Lower leg skin (tissue), 4 donors: ENCODE measurements around the gene THSD4. TPM values are rescaled to one million over a fixed set of nuclear protein-coding genes. Genes with fewer than 3 reads are reported as not detected.

Experiments
- DNase-seq, 2 donors: peaks; one replicate each; pipeline ENCODE4 v3.0.0-alpha.2; 2019; ENCODE audit warnings: low spot score in 2 of 2
- H3K4me3 ChIP-seq: fragments of 200-600 bp; sonication (generic); 2 replicates; pipeline ENCODE4 v1.5.1; 2017; ENCODE audit warnings: mild to moderate bottlenecking, low read depth; ENCODE audit not compliant: poor library complexity, severe bottlenecking
- POLR2A ChIP-seq, 2 donors: fragments of 450-650 bp; IDR thresholded peaks; one replicate each; pipeline ENCODE4 v1.6.1; 2016 to 2017; ENCODE audit warnings: antibody characterized with exemption in 2 of 2, mild to moderate bottlenecking in 1 of 2, moderate library complexity in 1 of 2
- WGBS, 2 donors: methylation state at CpG; one replicate each; pipeline ENCODE4 v1.1.5; 2018; 5-methylcytosine and 5-hydroxymethylcytosine counted together
- intact Hi-C: fragments of 100-400 bp; cut with DNase I; formaldehyde crosslinking; loops from one replicate; pipeline ENCODE4 v1.15.0; 2023; ENCODE audit warnings: low total_unique reads
- total RNA-seq, 4 donors: library from RNA; depleted of rRNA; stranded (reverse); fragments of >200 nt; gene quantifications; one replicate each; pipeline ENCODE4 v1.1.0, GENCODE V29; 2016
- TF ChIP-seq, protein P1 (sequence below), 3 donors: fragments of 450-650 bp; IDR thresholded peaks; one replicate each; pipeline ENCODE4 v1.5.1; 2016; ENCODE audit warnings: antibody characterized with exemption in 3 of 3, mild to moderate bottlenecking in 3 of 3, moderate library complexity in 2 of 3

Gene THSD4
- total RNA-seq, 4 donors from 2014 or later = 9.3 to 39.2 (median 32.8) TPM

DNA sequence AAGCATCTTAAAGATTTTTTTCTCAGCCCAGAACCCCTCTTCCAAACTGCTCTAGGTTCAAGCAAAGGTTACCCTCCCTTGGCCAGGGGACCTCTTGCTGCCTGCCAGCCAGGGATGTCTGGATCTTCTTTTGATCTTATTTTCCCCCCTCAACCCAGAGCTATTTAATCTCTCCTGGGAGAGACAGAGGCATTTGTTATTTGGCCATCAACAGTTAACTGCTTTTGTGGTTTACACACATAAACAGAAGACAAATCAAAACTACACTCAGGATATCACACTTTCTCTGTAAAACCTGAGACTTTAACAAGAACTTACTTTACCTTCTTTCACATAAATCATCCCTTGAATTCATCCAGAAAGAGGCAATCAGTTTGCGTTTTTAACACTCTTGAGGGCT, 272.5 kb downstream of the THSD4 start:
- WGBS, 2 donors = 78 to 94% methylated on average over 1 of the region's 1 CpG
- TF ChIP-seq POLR2A (IDR thresholded peaks at IDR 0.05) = no peak
- TF ChIP-seq, protein P1, sequence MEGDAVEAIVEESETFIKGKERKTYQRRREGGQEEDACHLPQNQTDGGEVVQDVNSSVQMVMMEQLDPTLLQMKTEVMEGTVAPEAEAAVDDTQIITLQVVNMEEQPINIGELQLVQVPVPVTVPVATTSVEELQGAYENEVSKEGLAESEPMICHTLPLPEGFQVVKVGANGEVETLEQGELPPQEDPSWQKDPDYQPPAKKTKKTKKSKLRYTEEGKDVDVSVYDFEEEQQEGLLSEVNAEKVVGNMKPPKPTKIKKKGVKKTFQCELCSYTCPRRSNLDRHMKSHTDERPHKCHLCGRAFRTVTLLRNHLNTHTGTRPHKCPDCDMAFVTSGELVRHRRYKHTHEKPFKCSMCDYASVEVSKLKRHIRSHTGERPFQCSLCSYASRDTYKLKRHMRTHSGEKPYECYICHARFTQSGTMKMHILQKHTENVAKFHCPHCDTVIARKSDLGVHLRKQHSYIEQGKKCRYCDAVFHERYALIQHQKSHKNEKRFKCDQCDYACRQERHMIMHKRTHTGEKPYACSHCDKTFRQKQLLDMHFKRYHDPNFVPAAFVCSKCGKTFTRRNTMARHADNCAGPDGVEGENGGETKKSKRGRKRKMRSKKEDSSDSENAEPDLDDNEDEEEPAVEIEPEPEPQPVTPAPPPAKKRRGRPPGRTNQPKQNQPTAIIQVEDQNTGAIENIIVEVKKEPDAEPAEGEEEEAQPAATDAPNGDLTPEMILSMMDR (IDR thresholded peaks at IDR 0.05) = no peak
- intact Hi-C loops = loop anchor here (10.0 kb wide), 1 partner anchor 47 kb away; no protein-coding TSS in a partner anchor
- no peak overlapping the region for H3K4me3 ChIP-seq
- DNase-seq = no peak

DNA sequence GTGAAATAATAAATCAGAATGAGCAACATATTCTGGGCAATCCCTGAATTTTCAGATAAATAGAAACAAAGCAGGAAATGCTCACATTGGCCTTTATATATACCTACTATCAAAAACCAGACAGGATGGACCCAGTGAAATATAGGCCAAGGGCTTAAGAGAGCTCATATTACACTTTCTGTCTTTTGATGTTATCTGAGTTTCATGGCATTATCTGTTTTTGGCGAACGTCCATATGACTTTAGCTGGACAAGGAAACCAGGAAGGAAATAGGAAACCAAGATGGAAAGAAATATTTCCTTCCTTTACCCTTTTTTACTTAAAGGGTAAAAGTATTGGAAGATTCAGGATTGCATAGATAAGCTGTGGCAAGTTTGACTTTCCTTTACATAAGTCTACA, 274.8 kb downstream of the THSD4 start:
- intact Hi-C loops = no loop called here
- TF ChIP-seq POLR2A (IDR thresholded peaks at IDR 0.05) = no peak
- TF ChIP-seq, protein P1 (IDR thresholded peaks at IDR 0.05) = no peak
- WGBS, 2 donors = 61 to 72% methylated on average over 2 of the region's 2 CpGs
- no peak for DNase-seq
- H3K4me3 ChIP-seq = no peak overlapping the region

DNA sequence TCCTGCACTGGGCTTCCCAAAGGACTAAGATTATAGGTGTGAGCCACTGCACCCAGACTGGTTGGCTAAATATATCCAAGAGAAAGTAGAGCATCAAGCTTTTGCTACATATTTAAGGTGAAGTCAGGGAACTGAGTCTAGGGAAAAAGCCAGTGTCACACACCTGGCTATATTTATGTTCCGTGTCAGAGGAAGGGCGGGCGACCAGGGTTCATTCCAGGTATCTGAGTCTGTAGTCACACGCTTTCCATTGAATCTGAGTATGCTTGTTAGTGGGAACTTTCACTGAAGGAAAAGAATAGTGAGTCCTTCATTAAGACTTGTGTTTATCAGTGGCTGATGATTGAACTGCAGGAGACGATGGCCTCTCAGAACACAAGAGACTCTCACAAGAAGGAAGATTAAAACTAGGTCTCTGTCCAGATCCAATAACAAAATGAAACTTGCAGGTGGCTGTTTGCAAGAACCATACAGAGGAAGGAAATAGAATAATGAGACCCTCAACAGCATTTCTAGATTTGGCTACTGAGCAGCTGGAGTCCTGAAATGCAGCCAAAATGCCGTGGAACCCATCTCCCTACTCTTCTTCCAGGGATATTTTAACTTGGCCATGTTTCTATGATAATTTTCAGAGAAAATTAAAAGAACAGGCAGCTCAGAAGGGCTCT, 276.3 kb downstream of the THSD4 start:
- DNase-seq = no peak
- intact Hi-C loops = no loop called here
- H3K4me3 ChIP-seq = no peak overlapping the region
- TF ChIP-seq, protein P1 (IDR thresholded peaks at IDR 0.05) = no peak
- TF ChIP-seq POLR2A (IDR thresholded peaks at IDR 0.05) = no peak
- WGBS, 2 donors = 76 to 78% methylated on average over 6 of the region's 6 CpGs

DNA sequence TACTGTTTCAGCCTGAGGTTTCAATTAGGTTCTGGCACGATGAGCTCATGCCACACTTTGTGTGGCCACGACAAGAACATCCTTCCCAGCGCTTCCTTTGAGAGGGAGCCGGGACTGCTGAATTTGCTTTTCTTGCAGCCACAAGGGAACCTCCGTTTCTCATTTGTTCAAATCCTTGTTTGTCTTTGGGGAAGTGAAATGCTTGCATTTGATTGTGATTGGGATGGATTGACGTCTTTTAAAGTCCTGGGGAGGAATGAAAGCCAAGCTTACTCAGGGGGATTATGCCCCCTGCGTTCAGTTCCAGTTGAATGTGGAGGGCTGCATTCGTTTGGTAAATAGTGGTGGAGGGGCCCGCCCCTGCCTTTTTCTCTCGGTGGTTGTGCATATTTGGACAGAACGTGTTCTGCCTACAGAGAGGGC, 277.6 kb downstream of the THSD4 start:
- 69 to 72% methylated on average over 11 of the region's 11 CpGs for WGBS, 2 donors
- intact Hi-C loops = no loop called here
- H3K4me3 ChIP-seq = no peak overlapping the region
- no peak for DNase-seq
- TF ChIP-seq, protein P1 (IDR thresholded peaks at IDR 0.05) = no peak
- no peak for TF ChIP-seq POLR2A (IDR thresholded peaks at IDR 0.05)

DNA sequence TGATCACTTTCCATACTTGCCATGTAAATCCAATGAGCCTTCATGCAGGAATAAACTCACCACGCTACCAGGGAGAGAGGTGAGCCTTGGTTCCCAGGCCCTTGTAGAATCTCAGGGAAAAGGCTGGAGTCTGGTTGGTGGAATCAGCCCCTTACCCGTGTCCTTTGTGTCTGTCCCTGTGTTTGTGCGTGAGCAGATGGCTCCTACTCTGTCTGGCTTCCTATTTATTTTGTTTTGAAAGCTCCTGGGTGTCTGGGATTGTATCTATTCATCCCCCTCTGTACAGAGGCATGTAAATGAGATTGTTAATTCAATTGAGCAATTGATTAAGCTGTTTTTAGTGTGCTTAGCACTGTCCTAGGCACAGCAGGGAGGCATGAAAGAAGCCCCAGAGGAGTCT, 278.1 kb downstream of the THSD4 start:
- no peak for DNase-seq
- H3K4me3 ChIP-seq = no peak overlapping the region
- 80 to 89% methylated on average over 3 of the region's 3 CpGs for WGBS, 2 donors
- TF ChIP-seq POLR2A (IDR thresholded peaks at IDR 0.05) = no peak
- TF ChIP-seq, protein P1 (IDR thresholded peaks at IDR 0.05) = no peak
- intact Hi-C loops = no loop called here
